Lung (tissue), 12 donors: ENCODE results near the gene PRORP. TPM values are rescaled to one million over a fixed set of nuclear protein-coding genes. Genes with fewer than 3 reads are reported as not detected.

Experiments
- ATAC-seq: fragments of 200-7000 bp; cut with Tn5 transposase; one replicate; pipeline ENCODE4 v1.9.1; 2020; ENCODE audit warnings: moderate number of reproducible peaks; ENCODE audit not compliant: insufficient read depth, low FRiP score
- DNase-seq, 3 donors: peaks; one replicate each; pipeline ENCODE4 v3.0.0-alpha.2; 2013 to 2017
- H3K27ac ChIP-seq, 2 donors: one replicate each; pipeline ENCODE4 v1.5.1; 2013; ENCODE audit warnings: mild to moderate bottlenecking in 2 of 2, moderate library complexity in 2 of 2, control low read depth in 1 of 2, inconsistent platforms in 1 of 2, low read depth in 1 of 2, low read length in 1 of 2
- H3K27me3 ChIP-seq, 3 donors: one replicate each; pipeline ENCODE4 v1.5.1; 2013; ENCODE audit warnings: low read length in 2 of 3; ENCODE audit not compliant: control insufficient read depth in 3 of 3, insufficient read depth in 3 of 3
- H3K36me3 ChIP-seq, 4 donors: one replicate each; pipeline ENCODE4 v1.5.1; 2013; ENCODE audit warnings: low read length in 4 of 4, mild to moderate bottlenecking in 1 of 4, moderate library complexity in 1 of 4; ENCODE audit not compliant: control insufficient read depth in 4 of 4, insufficient read depth in 4 of 4
- H3K4me1 ChIP-seq, 5 donors: one replicate each; pipeline ENCODE4 v1.5.1; 2013; ENCODE audit warnings: low read length in 5 of 5, mild to moderate bottlenecking in 2 of 5, moderate library complexity in 1 of 5; ENCODE audit not compliant: control insufficient read depth in 5 of 5, insufficient read depth in 5 of 5
- H3K4me3 ChIP-seq: one replicate; pipeline ENCODE4 v1.5.1; 2013; ENCODE audit warnings: mild to moderate bottlenecking, control low read depth, moderate library complexity
- H3K9ac ChIP-seq, 2 donors: one replicate each; pipeline ENCODE4 v1.5.1; 2013; ENCODE audit warnings: low read length in 2 of 2, control low read depth in 1 of 2; ENCODE audit not compliant: insufficient read depth in 1 of 2
- H3K9me3 ChIP-seq, 4 donors: one replicate each; pipeline ENCODE4 v1.5.1; 2013; ENCODE audit warnings: low read length in 3 of 4, mild to moderate bottlenecking in 1 of 4, moderate library complexity in 1 of 4; ENCODE audit not compliant: control insufficient read depth in 4 of 4, insufficient read depth in 3 of 4
- CTCF ChIP-seq: IDR thresholded peaks from 2 replicates; pipeline ENCODE4 v1.5.1; 2012; ENCODE audit warnings: mild to moderate bottlenecking; ENCODE audit errors: control extremely low read depth, extremely low read depth
- WGBS, 2 donors: extraction: QIAGEN DNeasy Blood & Tissue Kit; methylation state at CpG; one replicate each; pipeline ENCODE4 v1.1.7; 2013; 5-methylcytosine and 5-hydroxymethylcytosine counted together
- polyA plus RNA-seq, 2 donors: library from polyadenylated mRNA; stranded (reverse); fragments of 200-250 nt; gene quantifications; one replicate each; pipeline ENCODE4 v1.2.1, GENCODE V29; 2013
- total RNA-seq, 2 donors: library from RNA; depleted of rRNA in 1 of 2; stranded (reverse); fragments of >200 nt in 1 of 2; gene quantifications; one replicate each; pipeline ENCODE4 v1.2.1, GENCODE V29; 2014 to 2021
- donor health status: control.
- donor health status: control.
- donor health status: Bipolar disorder and iron deficiency.
- donor health status: healthy.
- donor health status: DM: yes; HTN: yes; CAD: no.

The PRORP gene
- total and polyA plus RNA-seq, 4 donors, result 22.6 to 29.5 (median 25.9) TPM

GRCh38 chr14:35154016-35154415 is 31.7 kb downstream of the PRORP start:
- no peak for ATAC-seq
- Histone ChIP-seq H3K9me3 (no peaks in the 10 kb centered on the region), H3K9ac (no peak overlapping the region), H3K4me1 (peaks cover 0 to 2% (median 0%) of the 10 kb centered on the region in 5 donors), H3K4me3 (no peak overlapping the region), H3K36me3 (peaks cover under 1 to 3% (median 2%) of the 10 kb centered on the region in 4 donors), H3K27me3 (no peaks in the 10 kb centered on the region), H3K27ac (no peak overlapping the region)
- DNase-seq, result no peak
- WGBS, 2 donors, result 49 to 54% methylated on average over 2 of the region's 2 CpGs
- no peak for TF ChIP-seq CTCF

GRCh38 chr14:35155962-35156361 is 33.6 kb downstream of the PRORP start:
- 3 to 8% methylated on average over 1 of the region's 1 CpG for WGBS, 2 donors
- Histone ChIP-seq H3K27me3 (no peaks in the 10 kb centered on the region), H3K36me3 (peaks cover 2 to 7% (median 3%) of the 10 kb centered on the region in 4 donors), H3K4me1 (peaks cover 0 to 2% (median 0%) of the 10 kb centered on the region in 5 donors), H3K9me3 (no peaks in the 10 kb centered on the region), H3K4me3 (no peak overlapping the region), H3K27ac (no peak overlapping the region), H3K9ac (no peak overlapping the region)
- DNase-seq (peak in 2 of 3 donors; percentile 4 to 15), ATAC-seq (no peak)
- no peak for TF ChIP-seq CTCF

GRCh38 chr14:35158491-35158890 is 36.1 kb downstream of the PRORP start:
- H3K9ac ChIP-seq, result no peak overlapping the region
- H3K27ac ChIP-seq, result no peak overlapping the region
- no peaks in the 10 kb centered on the region for H3K27me3 ChIP-seq
- peaks cover 0 to 2% (median 0%) of the 10 kb centered on the region in 5 donors for H3K4me1 ChIP-seq
- no peak for ATAC-seq
- no peak for TF ChIP-seq CTCF
- no peak overlapping the region for H3K4me3 ChIP-seq
- 90% methylated on average over 2 of the region's 2 CpGs for WGBS, 2 donors
- peaks cover 2 to 7% (median 3%) of the 10 kb centered on the region in 4 donors for H3K36me3 ChIP-seq
- DNase-seq, result no peak
- H3K9me3 ChIP-seq, result no peaks in the 10 kb centered on the region
